H4 (cell line): ENCODE results near the gene ZNHIT2. TPM values are rescaled to one million over a fixed set of nuclear protein-coding genes. Genes with fewer than 3 reads are reported as not detected.

ENCODE experiments used
- DNase-seq: peaks from one replicate; pipeline ENCODE4 v3.0.0-alpha.2; 2015; ENCODE audit warnings: low spot score
- total RNA-seq: library from RNA; depleted of rRNA; stranded (reverse); fragments of >200 nt; shearing (Covaris generic); gene quantifications from 2 replicates; pipeline ENCODE4 v1.2.3, GENCODE V29; 2014; rRNA removed

Gene ZNHIT2
- total RNA-seq, 1 experiment from 2014 or later, result 8.0 TPM

DNA sequence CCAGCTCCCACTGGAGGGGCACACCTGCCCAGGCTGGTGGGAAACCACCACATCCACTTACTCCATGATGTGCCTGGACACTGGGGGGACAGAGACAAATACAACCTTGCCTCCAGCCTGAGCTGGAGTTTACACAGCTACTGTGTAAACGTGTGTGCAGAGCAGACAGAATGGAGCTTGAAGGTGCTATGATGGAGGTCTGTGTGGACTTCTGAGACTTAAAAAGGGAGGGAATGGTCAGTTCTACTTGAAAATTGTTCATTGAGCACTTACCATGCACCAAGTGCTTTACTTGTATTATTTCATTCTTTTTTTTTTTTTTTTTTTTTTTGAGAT lies 44.9 kb downstream of the ZNHIT2 start:
- no peak for DNase-seq

DNA sequence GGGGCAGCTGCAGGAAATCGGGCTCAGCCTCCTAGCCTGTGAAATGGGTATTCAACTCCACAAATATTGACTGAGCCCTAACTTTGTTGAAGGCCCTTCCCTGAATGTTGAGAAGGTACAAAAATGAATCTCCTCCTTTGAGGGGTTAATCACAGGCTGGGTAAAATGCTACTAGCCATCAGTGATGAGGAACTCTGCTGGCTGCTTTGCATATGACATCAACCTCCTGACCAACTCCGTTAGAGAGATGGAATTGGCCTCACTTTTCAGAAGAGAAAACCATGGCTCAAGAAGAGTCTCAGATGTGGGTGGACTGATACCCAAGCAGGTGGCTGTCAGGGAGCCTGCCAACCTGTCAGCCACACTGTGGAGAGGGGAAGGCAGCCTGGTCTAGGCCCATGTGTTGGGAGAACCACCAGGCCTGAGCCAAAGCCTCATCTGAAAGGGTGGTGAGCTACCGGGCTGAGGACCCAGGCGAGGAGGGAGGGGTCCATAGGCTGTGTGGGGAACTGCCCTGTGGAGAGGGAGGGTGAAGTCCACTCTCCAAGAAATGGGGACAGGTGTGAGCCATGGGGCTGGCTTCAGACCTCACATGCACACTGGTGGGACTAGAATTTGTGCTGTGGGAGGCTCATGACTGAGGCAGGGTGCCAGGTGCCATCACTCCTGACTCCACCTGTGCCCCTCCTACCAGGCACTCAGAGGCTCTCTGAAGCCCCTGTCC lies 45.4 kb downstream of the ZNHIT2 start:
- DNase-seq, result no peak

DNA sequence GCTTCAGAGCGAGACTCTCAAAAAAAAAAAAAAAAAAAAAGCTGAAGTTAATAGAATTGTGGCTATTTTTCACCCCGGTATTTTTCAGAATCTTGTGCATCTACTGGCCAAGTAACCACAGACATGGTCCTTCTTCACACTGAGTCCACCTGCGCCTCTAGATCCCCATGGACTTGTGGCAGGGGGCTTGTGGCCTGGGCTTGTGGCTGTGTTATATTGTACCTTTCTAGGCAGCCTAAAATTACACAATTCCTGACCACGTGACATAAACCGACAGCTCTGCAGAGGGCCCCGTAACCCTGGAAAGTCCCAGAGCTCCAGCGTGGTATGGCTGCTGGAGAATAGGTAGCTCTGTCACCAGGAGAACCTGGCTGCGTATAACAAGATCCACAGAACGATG lies 48.3 kb downstream of the ZNHIT2 start:
- no peak for DNase-seq

DNA sequence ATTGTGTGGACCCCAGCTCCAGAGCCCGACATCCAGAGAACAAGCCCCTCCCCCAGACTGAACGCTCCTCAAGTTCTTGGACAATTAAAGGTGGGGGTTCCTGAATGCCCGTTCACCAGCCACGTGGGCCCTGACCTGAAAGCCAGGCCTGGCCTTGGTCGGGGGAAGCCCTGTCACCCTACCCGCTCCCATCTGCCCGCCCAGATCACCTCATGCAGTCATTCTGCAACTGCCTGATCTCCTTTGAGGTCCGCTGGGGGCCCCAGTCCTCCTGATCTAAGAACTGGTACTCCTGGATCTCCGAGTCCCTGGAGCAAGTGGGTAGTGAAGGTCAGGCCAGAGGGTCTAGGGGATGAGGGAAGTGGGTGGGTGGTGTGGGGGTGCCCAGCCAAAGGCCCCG lies 50.1 kb downstream of the ZNHIT2 start:
- no peak for DNase-seq

DNA sequence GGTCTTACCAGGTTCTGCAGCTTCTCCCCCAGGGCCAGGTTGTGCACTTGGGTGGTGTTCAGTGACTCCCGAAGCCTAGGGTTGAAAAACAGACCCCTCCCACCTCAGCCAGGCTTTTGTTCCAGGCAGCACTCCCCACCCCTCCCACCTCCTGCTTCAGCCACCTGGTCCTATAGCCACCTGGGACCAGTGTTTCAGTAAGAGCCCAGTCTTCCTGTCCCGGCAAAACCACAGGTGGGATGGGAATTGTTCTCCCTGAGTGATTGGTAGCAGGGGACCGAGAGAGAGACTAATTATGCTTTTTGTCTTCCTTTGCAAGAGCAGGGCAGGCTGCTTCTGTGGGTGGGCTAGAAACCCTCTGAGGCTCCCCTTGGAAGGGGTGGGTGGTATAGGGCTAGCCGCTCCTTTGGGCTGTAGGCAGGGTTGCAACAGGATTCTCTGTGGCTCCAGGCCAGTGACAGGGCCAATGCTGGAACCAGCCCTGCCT lies 50.7 kb downstream of the ZNHIT2 start:
- no peak for DNase-seq

Other genes starting within 250 kb of the ZNHIT2 start
- gene EHD1, start 239.1 kb downstream of the ZNHIT2 start, total RNA-seq, result 13.5 and 14.2 TPM in 2 replicates
- 6.0 and 9.5 TPM in 2 replicates for gene ATG2A, start 200.5 kb downstream of the ZNHIT2 start, total RNA-seq
- gene PPP2R5B, start 193.0 kb downstream of the ZNHIT2 start, total RNA-seq, result 6.4 and 9.1 TPM in 2 replicates
- gene GPHA2, start 181.8 kb downstream of the ZNHIT2 start, total RNA-seq, result not detected in 2 replicates
- gene MAJIN, start 145.6 kb downstream of the ZNHIT2 start, total RNA-seq, result not detected in 2 replicates
- 1.8 and 2.3 TPM in 2 replicates for gene BATF2, start 120.7 kb downstream of the ZNHIT2 start, total RNA-seq
- gene ARL2, start 103.5 kb downstream of the ZNHIT2 start, total RNA-seq, result 266 and 271 TPM in 2 replicates
- 6.3 and 8.5 TPM in 2 replicates for gene SNX15, start 90.3 kb downstream of the ZNHIT2 start, total RNA-seq
- gene SAC3D1, start 76.5 kb downstream of the ZNHIT2 start, total RNA-seq, result 4.1 and 10.7 TPM in 2 replicates
- not detected in 2 replicates for gene NAALADL1, start 59.1 kb downstream of the ZNHIT2 start, total RNA-seq
- gene CDCA5, start 33.7 kb downstream of the ZNHIT2 start, total RNA-seq, result 28.7 and 30.5 TPM in 2 replicates
- 35.7 and 40.5 TPM in 2 replicates for gene ZFPL1, start 33.5 kb downstream of the ZNHIT2 start, total RNA-seq
- gene VPS51, start 21.5 kb downstream of the ZNHIT2 start, total RNA-seq, result 68.7 and 134 TPM in 2 replicates
- 3.2 and 5.2 TPM in 2 replicates for gene TM7SF2, start 5.8 kb downstream of the ZNHIT2 start, total RNA-seq
- gene FAU, start 4.4 kb upstream of the ZNHIT2 start, total RNA-seq, result 322 and 327 TPM in 2 replicates
- gene MRPL49, start 4.6 kb upstream of the ZNHIT2 start, total RNA-seq, result 61.6 and 76.7 TPM in 2 replicates
- gene SYVN1, start 16.8 kb upstream of the ZNHIT2 start, total RNA-seq, result 6.4 and 18.0 TPM in 2 replicates
- not detected in 2 replicates for gene SPDYC, start 52.5 kb upstream of the ZNHIT2 start, total RNA-seq
- 58.1 and 115 TPM in 2 replicates for gene CAPN1, start 64.2 kb upstream of the ZNHIT2 start, total RNA-seq
- 33.0 and 40.9 TPM in 2 replicates for gene POLA2, start 144.3 kb upstream of the ZNHIT2 start, total RNA-seq
- 1.9 and 2.5 TPM in 2 replicates for gene CDC42EP2, start 197.2 kb upstream of the ZNHIT2 start, total RNA-seq
- gene DPF2, start 216.2 kb upstream of the ZNHIT2 start, total RNA-seq, result 29.0 and 29.2 TPM in 2 replicates
- 1.1 and 1.6 TPM in 2 replicates for gene TIGD3, start 237.1 kb upstream of the ZNHIT2 start, total RNA-seq